GM19099 (cell line): ENCODE measurements around the gene AKR1C1.
"Not testable (repeated sequence)": the region's sequence is repeated elsewhere in the genome, so short reads cannot be mapped to it uniquely, and the experiment has no call there.

Source experiments
- POLR2A ChIP-seq: IDR thresholded peaks from 3 replicates; pipeline ENCODE4 v1.6.1; 2011; ENCODE audit warnings: low read depth; ENCODE audit not compliant: insufficient read length; ENCODE audit errors: extremely low read depth

AKR1C1 gene

DNA sequence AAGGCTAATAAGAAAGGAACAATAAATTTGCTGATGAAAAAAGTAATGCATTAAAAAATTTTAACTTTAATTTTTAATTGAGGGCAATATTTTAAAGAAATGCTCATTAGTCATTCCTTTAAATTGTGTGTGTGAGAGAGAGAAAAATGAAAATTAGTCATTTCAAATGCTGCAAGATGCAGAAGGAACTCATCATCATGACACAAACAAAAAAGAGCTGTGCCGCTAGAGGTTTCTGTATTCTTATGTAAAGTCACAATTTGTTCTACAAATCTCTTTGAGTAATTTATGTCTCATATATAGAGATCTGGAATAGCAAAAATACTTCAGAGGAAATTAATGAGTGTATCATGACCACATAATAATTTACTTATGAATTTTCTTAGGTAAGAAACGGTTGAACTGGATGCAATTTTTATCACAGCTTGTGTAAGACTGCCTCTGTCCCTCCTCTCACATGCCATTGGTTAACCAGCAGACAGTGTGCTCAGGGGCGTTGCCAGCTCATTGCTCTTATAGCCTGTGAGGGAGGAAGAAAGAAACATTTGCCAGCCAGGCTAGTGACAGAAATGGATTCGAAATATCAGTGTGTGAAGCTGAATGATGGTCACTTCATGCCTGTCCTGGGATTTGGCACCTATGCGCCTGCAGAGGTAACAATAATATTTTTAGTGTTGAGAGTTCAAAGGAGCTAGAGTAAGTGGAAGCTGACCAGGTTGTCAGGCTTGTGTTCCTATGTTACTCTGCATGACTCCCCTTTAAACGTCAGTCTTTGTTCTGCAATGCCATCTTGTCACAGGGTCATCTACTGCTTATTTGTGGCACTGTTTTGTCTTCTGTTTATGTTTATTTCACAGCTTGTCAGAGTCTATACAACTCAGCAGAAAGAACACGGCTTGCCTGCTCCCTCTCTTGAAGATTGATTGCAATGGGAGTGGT, at the start of gene AKR1C1:
AKR1C1 (plus strand) TSS at position 540 of the 939 bp plus-strand sequence; CDS start at position 570, 30 bp downstream.
- not testable (repeated sequence) for TF ChIP-seq POLR2A

GRCh38 chr10:4914213-4914850, 48.9 kb upstream of the AKR1C1 start:
- no peak for TF ChIP-seq POLR2A

DNA sequence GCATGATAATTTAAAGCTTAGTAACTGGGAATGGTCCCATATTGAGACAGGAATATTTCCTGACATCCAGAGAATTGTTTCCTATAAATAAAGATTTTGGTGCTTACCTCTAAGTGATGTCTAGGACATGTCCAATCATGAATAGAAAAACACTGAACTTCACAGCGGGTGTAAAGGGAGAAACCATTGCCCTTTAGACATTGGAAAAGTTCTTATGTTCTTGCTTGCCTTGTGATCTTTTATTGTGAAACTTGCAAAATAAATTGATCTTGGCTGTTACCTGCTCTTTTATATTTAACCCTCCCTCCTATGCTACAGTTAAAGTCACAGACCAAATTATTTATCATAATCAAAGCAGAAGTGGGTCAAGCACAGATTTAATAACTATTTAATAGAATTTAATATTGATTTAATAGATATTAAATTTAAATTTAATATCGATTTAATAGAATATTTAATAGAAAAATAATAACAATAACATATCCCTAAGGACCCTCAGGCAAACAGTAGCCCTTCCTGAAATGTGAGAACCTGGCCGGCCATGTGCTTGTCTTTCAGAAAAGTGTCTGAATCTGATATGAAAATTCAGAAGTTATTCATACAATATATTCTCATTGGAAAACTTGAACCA, 47.0 kb upstream of the AKR1C1 start:
- no peak for TF ChIP-seq POLR2A

DNA sequence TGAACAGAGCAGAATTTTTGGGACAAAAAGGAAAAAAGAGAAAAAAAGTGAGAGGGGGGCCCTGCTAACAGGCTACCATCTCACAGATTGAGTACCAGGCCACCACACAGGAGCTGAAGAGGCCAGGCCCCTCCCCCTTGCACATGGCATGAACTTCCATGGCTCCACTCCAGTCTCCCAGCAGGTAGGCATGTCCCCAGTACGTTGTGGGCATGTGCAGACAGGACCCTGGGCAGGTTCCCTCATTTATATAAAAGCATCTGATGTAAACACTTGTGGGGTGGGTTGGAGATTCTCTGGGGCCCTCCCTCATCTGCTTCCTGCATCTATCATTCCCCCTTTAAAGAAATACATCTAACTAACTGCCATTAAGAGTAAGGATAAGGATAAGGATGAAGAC, 45.0 kb upstream of the AKR1C1 start:
- no peak for TF ChIP-seq POLR2A

DNA sequence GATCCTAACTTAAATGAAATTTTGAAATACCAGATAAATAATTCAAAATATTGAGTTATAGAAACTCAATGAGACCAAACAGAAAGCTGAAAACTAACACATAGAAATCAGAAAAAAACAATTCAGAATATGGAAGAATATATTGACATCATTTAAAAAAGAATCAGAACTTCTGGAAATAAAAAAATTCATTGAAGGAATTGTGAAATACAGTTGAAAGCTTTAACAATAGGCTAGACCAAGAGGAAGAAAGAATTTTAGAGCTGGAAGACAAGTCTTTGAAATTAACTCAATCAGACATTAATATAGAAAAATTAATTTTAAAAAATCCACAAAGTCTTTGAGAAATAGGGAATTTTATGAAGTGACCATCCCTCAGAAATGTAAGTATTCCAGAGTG, 36.8 kb upstream of the AKR1C1 start:
- TF ChIP-seq POLR2A = no peak

DNA sequence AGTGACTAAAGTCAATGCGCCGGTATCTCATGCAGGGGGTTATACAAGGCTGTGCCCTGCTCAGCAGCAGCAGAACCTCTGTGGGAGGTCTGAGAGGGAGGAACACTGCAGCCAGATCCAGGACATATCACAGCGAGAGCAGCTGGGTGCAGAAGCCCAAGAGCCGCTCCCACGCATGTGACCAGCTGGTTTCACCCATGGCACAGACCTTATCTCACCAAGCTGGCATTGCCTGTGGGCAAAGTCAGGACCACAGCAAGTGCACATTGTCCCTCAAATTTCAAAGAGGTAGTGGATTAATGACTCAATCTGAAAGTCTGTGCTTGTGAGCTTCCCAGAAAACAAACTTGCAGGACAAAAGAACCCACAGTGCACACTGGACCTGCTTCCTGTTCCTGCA, 31.6 kb upstream of the AKR1C1 start:
- no peak for TF ChIP-seq POLR2A

DNA sequence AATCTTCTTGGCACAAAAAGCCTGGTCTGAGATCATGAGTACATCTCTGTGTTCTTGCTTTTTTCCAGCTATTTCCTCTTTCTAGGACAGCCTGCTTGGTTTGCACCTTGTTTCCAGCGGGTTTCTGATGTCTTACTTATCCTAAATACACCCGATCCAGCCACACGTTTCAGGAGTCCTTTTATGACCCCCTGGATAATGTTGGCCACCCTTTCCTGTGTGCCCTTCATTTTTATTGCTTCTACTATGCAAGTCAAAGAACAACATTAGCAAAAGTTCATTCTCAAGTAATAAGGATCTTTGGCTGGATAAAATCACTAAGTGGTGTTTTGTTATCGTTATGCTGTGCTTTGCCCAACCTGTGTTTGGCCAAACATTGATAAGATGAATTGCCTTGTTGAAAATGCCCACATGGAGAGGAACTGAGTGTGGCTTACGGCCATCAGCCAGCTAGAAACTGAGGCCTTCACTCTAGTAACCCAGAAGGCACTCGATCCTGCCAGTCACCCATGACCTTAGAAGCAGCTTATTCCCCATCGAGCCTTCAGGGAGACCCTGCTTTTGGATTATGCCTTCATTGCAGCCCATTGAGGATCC, 28.7 kb upstream of the AKR1C1 start:
- TF ChIP-seq POLR2A = no peak

- no peak for TF ChIP-seq POLR2A
Measured at GRCh38 chr10:4937346-4937745, 25.9 kb upstream of the AKR1C1 start.

DNA sequence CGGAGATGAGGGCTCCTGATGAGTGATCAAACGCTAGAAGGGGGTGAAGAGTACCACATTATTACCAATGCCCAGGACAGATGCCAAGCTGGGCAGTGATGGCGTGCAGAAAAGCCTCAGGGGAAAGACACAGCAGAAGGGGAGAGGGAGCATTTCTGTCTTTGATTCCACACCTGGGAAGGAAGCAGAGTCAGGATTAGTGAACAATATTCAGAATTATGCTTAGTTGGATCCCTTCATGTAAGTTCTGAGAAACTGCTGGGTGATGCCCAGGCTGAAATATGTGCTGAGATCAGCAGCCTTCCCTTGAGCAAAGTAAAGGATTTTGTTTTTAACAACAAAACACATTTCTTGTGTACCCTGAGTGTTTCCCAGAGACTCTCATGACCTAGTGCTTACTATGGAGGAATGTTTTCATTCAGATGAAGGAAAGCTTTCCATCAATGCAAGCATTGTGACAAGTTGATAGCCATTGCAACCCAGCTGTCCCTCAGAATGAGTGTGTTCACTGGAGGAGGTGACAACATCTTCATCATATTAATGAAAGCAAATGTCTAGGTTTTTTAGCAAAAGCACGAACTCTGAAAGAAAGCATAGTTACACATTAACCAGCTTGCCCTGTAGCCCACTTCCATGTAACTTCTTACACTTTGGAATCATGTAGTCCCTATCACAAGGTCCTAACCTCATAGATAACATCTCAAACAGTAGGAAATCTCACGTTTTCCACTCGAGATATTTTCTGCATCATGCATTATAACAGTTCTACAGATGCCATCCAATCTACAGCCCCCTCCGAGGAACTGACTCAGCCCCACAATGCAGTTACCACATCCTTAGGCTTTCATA, 23.8 kb upstream of the AKR1C1 start:
- TF ChIP-seq POLR2A = no peak

DNA sequence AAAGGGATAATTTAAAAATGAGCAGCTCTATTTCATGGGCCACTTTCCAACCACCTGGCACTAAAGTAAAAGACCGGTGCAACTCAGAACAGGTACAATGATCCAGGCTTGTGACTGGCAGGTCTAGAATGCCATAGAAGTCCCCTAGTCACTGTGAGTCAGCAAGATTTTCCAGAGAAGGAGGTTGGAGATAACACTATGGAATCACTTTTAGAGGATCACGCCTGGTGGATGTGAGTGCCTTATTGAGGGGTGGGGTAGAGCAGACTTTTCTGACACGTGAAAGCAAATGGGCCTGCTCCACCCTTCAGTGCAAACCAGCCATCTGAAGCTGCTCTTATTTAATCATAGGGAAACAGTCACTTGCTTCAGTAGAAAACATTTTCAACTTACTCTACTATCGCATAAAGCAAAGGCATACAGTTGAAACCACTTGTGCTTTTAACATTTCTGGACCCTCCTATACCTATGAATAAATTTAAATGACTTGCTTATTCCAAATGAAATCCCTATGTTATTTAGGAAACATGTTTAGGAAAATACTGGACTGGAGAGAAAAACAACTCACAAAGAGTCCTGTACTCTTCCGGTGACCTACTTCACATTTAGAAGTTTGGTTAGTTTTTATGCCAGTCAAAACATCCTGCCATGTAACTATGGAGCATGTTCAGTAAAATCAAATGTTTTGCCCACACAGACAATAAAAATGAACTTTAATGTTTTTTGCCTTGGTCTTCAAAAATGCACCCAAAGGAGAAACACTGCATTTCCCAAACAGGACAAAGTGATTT, 21.5 kb upstream of the AKR1C1 start:
- TF ChIP-seq POLR2A = no peak

DNA sequence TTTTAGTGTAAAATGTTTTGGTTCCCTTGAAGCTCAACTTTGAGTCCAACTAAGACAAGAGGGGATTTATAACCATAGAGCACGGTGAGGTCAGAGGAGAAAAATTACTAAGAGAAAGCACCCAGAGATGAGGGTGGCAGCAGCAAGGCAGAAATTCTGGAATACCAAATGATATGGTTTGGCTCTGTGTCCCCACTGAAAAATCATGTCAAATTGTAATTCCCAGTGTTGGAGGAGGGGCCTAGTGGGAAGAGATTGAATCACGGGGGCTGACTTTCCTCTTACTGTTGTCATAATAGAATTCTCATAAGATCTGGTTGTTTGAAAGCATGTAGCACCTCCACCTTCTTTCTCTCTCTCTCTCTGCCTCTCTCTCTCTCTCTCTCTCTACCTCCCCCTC, 19.4 kb upstream of the AKR1C1 start:
- TF ChIP-seq POLR2A = no peak

DNA sequence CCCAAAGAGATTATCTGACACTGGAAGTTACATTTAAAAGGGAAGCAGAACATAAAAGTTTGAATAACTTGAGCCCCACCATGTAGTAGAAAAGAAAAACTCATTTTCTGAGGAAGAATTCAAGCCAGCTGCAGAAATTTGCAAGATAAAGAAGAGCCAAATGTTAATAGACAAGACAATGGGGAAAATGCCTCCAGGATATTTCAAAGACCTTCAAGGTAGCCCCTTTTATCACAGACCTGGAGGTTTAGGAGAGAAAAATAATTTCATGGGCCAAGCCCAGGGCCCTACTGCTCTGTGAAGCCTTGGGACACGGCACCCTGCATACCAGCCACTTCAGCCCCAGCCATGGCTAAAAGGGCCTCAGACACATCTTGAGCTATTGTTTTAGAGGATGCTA, 18.4 kb upstream of the AKR1C1 start:
- TF ChIP-seq POLR2A = no peak
